Epithelial cell of esophagus (primary cell): Measurements from ENCODE around the gene OR12D1.
A peak's percentile ranks its signal among the peaks of the same experiment; 100 is the strongest.

Experiments
- DNase-seq: peaks from one replicate; pipeline ENCODE4 v3.0.0; 2010; ENCODE audit warnings: low read depth
- H3K4me3 ChIP-seq: 2 replicates; pipeline ENCODE4 v1.5.1; 2011; ENCODE audit warnings: mild to moderate bottlenecking, low read length, control low read depth
- TF ChIP-seq, protein P1 (sequence below): IDR thresholded peaks from 2 replicates; pipeline ENCODE4 v1.5.1; 2011; ENCODE audit warnings: low read depth, mild to moderate bottlenecking, low read length, control low read depth, inconsistent platforms; ENCODE audit not compliant: insufficient read depth; ENCODE audit errors: missing control alignments

OR12D1 gene

DNA sequence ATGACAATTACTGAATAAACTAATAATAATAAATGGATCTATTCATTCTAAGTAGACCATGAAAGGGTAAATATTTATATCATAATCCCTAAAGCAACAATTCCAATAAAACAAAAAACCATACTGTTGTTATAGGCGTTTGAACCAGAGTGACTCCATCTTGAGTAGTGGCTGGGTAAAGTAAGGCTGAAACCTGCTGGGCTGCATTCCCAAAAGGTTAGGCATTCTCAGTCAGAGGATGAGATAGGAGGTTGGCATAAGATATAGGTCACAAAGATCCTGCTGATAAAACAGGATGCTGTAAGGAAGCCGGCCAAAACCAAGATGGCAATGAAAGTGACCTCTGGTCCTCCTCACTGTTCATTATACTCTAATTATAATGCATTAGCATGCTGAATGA is 50.6 kb downstream of the OR12D1 start:
- H3K4me3 ChIP-seq = no peak overlapping the region
- DNase-seq = peak; percentile 64
- TF ChIP-seq, protein P1, sequence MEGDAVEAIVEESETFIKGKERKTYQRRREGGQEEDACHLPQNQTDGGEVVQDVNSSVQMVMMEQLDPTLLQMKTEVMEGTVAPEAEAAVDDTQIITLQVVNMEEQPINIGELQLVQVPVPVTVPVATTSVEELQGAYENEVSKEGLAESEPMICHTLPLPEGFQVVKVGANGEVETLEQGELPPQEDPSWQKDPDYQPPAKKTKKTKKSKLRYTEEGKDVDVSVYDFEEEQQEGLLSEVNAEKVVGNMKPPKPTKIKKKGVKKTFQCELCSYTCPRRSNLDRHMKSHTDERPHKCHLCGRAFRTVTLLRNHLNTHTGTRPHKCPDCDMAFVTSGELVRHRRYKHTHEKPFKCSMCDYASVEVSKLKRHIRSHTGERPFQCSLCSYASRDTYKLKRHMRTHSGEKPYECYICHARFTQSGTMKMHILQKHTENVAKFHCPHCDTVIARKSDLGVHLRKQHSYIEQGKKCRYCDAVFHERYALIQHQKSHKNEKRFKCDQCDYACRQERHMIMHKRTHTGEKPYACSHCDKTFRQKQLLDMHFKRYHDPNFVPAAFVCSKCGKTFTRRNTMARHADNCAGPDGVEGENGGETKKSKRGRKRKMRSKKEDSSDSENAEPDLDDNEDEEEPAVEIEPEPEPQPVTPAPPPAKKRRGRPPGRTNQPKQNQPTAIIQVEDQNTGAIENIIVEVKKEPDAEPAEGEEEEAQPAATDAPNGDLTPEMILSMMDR = no peak

DNA sequence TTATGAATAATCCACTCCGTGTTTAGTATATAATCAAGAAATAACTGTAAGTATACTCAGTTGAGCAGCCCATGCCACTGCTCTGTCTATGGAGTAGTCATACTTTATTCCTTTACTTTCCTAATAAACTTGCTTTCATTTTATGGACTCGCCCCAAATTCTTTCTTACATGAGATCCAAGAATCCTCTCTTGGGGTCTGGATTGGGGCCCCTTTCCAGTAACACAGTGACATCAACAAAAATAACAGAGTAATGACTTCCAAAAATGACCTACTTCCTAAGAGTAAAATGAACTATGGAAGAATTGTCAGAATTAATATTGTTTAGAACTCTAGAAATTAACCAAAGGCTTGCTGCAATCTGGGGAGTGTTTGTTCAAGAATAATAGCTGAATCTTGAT is 51.1 kb downstream of the OR12D1 start:
- H3K4me3 ChIP-seq = no peak overlapping the region
- DNase-seq = no peak
- TF ChIP-seq, protein P1 = no peak

DNA sequence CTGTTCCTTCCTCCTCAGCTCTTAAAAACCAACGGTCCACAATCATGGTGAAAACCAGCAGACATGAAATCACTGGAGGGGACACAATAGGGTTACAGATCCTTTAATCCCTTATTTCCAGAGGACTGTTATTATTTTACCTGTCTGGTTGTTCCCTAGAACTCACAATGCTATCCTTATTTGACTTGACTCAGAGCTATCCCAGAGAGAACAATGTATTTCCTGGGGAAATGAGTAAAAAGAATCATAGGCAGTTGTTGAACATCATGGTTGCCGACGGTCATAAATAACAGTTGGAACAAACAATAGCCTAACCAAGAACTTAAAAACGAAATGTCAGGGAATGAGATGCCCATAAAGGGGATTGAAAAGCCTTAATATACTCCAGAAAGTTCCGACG is 51.5 kb downstream of the OR12D1 start:
- H3K4me3 ChIP-seq = no peak overlapping the region
- TF ChIP-seq, protein P1 = no peak
- DNase-seq = no peak
